ENCODE results near the gene PCBP3. TPM values are rescaled to one million over a fixed set of nuclear protein-coding genes. Genes with fewer than 3 reads are reported as not detected.
A peak's percentile ranks its signal among the peaks of the same experiment; 100 is the strongest.

PCBP3 gene
- total RNA-seq, 1 experiment from 2014 or later: not detected

DNA sequence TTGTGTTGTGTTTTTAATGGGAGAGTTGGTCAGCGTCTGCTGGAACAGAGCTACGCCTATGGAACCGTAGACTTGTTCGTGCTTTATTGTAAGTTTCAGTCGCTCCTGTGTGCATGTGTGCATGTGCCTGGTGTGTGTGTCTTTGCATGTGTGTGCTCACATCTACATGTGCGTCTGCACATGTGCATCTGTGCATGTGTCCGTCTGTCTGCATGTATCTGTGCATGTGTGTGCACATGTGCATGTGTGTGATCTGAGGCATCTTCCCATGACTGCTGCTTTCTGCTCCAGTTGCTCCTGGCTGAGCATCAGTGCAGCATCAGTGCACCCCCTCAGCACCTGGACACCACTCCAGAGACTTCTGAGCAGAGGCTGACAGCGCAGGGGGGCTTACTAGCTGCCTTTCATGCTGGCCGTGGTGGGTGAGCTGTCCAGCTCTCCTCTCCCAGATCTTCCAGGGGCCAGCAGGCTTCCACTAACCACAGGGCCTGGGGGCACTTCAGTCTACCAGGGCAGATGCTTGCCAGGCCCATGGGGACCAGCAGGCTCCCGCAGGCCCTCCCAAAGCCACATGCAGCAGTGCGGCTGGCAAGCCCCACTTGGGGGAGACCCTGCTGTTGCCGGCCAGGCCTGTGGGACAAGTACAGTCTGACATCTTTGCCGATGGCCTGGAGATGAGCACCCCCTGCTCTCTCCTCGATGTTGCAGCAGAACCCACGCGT is 47.8 kb upstream of the PCBP3 start:
- Histone ChIP-seq H3K4me1 (ENCODE audit: control insufficient read depth, insufficient read depth, low read length) (no peaks in the 10 kb centered on the region), H3K36me3 (ENCODE audit: control insufficient read depth, insufficient read depth, low read length) (no peaks in the 10 kb centered on the region), H3K27me3 (ENCODE audit: control insufficient read depth, insufficient read depth, low read length) (no peaks in the 10 kb centered on the region), H3K4me3 (ENCODE audit: low read depth in 2 of 2, low read length in 2 of 2) (no peak overlapping the region), H3K9me3 (ENCODE audit: control insufficient read depth, insufficient read depth, low read depth, low read length) (no peaks in the 10 kb centered on the region), H3K27ac (ENCODE audit: low read length) (no peak overlapping the region)
- ATAC-seq (no peak), DNase-seq (ENCODE audit: low read depth, low spot score) (no peak)
- POLR2A ChIA-PET: no interaction called here
- TF ChIP-seq SIN3A (IDR thresholded peaks at IDR 0.05; ENCODE audit: borderline replicate concordance, insufficient read depth, low read depth, low read length): no peak
- TF ChIP-seq, protein P1, sequence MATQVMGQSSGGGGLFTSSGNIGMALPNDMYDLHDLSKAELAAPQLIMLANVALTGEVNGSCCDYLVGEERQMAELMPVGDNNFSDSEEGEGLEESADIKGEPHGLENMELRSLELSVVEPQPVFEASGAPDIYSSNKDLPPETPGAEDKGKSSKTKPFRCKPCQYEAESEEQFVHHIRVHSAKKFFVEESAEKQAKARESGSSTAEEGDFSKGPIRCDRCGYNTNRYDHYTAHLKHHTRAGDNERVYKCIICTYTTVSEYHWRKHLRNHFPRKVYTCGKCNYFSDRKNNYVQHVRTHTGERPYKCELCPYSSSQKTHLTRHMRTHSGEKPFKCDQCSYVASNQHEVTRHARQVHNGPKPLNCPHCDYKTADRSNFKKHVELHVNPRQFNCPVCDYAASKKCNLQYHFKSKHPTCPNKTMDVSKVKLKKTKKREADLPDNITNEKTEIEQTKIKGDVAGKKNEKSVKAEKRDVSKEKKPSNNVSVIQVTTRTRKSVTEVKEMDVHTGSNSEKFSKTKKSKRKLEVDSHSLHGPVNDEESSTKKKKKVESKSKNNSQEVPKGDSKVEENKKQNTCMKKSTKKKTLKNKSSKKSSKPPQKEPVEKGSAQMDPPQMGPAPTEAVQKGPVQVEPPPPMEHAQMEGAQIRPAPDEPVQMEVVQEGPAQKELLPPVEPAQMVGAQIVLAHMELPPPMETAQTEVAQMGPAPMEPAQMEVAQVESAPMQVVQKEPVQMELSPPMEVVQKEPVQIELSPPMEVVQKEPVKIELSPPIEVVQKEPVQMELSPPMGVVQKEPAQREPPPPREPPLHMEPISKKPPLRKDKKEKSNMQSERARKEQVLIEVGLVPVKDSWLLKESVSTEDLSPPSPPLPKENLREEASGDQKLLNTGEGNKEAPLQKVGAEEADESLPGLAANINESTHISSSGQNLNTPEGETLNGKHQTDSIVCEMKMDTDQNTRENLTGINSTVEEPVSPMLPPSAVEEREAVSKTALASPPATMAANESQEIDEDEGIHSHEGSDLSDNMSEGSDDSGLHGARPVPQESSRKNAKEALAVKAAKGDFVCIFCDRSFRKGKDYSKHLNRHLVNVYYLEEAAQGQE (IDR thresholded peaks at IDR 0.05; ENCODE audit: insufficient read depth in 1 of 2, low read depth in 2 of 2, low read length in 1 of 2): no peak
- TF ChIP-seq, protein P2, sequence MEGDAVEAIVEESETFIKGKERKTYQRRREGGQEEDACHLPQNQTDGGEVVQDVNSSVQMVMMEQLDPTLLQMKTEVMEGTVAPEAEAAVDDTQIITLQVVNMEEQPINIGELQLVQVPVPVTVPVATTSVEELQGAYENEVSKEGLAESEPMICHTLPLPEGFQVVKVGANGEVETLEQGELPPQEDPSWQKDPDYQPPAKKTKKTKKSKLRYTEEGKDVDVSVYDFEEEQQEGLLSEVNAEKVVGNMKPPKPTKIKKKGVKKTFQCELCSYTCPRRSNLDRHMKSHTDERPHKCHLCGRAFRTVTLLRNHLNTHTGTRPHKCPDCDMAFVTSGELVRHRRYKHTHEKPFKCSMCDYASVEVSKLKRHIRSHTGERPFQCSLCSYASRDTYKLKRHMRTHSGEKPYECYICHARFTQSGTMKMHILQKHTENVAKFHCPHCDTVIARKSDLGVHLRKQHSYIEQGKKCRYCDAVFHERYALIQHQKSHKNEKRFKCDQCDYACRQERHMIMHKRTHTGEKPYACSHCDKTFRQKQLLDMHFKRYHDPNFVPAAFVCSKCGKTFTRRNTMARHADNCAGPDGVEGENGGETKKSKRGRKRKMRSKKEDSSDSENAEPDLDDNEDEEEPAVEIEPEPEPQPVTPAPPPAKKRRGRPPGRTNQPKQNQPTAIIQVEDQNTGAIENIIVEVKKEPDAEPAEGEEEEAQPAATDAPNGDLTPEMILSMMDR (IDR thresholded peaks at IDR 0.05): no peak
- no peak for TF ChIP-seq TCF7L2 (IDR thresholded peaks at IDR 0.05; ENCODE audit: low read depth, low read length)
- no peak for TF ChIP-seq POLR2AphosphoS5 (IDR thresholded peaks at IDR 0.05; ENCODE audit: low read depth, low read length)
- no TSS peak for BruUV-seq (replicated peaks)
- CTCF ChIA-PET: interaction anchor here (2.1 kb wide), 1 partner anchor 40 kb away, joined by 12 read pairs; no protein-coding TSS in a partner anchor
- intact Hi-C loops (cut with micrococcal nuclease; ENCODE audit: unreplicated experiment): loop anchor here (2.0 kb wide), 1 partner anchor 39 kb away; no protein-coding TSS in a partner anchor
- in situ Hi-C loops (cut with HindIII; ENCODE audit: low pct_unique_long_range_greater_than_20kb, low sequenced_read_pairs): no loop called here

DNA sequence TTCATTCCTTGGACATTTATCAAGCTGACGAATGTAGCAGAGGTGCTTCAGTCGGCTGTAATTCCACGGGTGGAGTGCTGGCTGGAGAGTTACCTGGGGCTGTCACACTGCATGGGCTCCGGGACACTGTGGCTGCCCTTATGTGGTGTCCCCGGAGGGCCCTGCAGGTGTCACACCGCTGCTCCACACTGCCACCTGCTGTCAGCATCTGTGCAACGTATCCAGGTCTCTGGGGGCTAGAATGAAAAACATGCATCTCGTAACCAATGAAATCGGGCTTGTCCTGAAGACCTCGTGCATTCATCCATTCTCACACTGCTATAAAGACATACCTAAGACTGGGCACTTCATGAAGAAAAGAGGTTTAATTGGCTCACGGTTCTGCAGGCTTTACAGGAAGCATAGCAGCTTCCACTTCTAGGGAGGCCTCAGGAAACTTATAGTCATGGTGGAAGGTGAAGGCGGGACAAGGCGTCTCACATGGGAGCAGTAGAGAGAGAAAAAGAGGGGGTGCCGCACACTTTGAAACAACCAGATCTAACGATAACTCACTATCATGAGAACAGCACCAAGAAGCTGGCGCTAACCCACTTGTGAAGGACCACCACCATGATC is 46.7 kb upstream of the PCBP3 start:
- ChIA-PET CTCF (interaction anchor here (0.6 to 2.1 kb wide), 2 partner anchors 41 to 223 kb away, joined by 3 to 12 read pairs; no protein-coding TSS in a partner anchor), POLR2A (no interaction called here)
- no TSS peak for BruUV-seq (replicated peaks)
- Histone ChIP-seq H3K4me1 (ENCODE audit: control insufficient read depth, insufficient read depth, low read length) (no peaks in the 10 kb centered on the region), H3K9me3 (ENCODE audit: control insufficient read depth, insufficient read depth, low read depth, low read length) (no peaks in the 10 kb centered on the region), H3K4me3 (ENCODE audit: low read depth in 2 of 2, low read length in 2 of 2) (no peak overlapping the region), H3K27ac (ENCODE audit: low read length) (no peak overlapping the region), H3K36me3 (ENCODE audit: control insufficient read depth, insufficient read depth, low read length) (no peaks in the 10 kb centered on the region), H3K27me3 (ENCODE audit: control insufficient read depth, insufficient read depth, low read length) (no peaks in the 10 kb centered on the region)
- intact Hi-C loops (cut with micrococcal nuclease; ENCODE audit: unreplicated experiment) (loop anchor here (2.0 kb wide), 1 partner anchor 40 kb away; no protein-coding TSS in a partner anchor), in situ Hi-C loops (cut with HindIII; ENCODE audit: low pct_unique_long_range_greater_than_20kb, low sequenced_read_pairs) (no loop called here)
- TF ChIP-seq TCF7L2 (IDR thresholded peaks at IDR 0.05; ENCODE audit: low read depth, low read length): no peak
- TF ChIP-seq, protein P2 (IDR thresholded peaks at IDR 0.05): peak; percentile 89
- peak; percentile 92 for ATAC-seq
- peak; percentile 35 for DNase-seq (ENCODE audit: low read depth, low spot score)

All from Panc1 (cell line).